HG02852 (cell line): ENCODE results near the gene GIMD1.
A peak's percentile ranks its signal among the peaks of the same experiment; 100 is the strongest.

Source experiments
- ATAC-seq: cut with Tn5 transposase; IDR thresholded peaks from one replicate; pipeline ENCODE4 v1.9.1; 2021; ENCODE audit warnings: mild to moderate bottlenecking, moderate library complexity; ENCODE audit not compliant: unreplicated experiment

Gene GIMD1

DNA sequence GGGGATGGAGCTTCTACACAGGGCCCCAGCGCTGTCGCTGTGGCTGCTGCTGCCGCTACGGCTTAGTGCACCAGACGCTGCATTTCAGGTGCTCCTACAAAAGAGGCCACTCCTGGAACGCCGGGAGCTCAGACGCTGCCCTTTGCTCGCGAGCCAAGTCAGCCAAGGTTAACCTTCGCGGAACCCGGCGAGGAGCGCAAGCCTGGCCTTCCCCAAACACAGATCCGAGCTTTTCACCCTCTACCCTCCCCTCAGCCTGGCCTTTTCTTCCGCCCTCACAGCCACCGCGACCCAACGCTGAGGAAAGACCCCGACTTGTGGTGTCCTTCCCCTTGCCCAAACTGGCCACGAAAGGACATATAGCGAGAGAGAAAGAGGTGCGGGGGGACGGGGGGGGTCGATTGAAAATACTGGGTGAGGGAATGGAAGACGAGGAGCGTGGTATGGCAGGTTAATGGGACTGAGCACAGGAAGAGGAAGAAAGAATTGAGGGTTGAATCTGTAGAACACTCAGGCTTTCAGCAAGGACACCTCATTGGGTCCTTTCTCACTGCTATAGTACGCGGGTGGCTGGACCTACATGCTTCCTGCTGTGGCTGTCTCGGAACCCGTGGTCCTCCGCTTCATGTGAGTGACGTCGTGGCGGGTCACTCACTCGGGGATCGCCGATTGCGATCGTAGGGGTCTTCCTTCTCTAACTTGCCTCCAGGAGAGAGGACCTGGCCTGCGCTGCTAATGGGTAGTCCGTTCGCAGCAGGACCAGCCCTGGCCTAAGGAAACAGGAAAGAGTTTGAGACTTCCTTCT lies 52.4 kb downstream of the GIMD1 start, which contains the start of the genes AIMP1 and TBCK:
Gene AIMP1, plus strand, starts transcription at position 583 of the 805 bp plus-strand sequence. CDS start 8,460 bp downstream, outside the sequence.
Gene TBCK, minus strand, starts transcription at position 242 of the 805 bp plus-strand sequence. CDS start 7,249 bp downstream, outside the sequence.
- peak; percentile 84 for ATAC-seq

- peak; percentile 24 for ATAC-seq
Observed at GRCh38 chr4:106315476-106315967, 53.1 kb downstream of the GIMD1 start.

GRCh38 chr4:106314960-106315359 lies 53.6 kb downstream of the GIMD1 start:
- ATAC-seq = no peak

- ATAC-seq = no peak
Observed at GRCh38 chr4:106312997-106313522, 55.5 kb downstream of the GIMD1 start.

DNA sequence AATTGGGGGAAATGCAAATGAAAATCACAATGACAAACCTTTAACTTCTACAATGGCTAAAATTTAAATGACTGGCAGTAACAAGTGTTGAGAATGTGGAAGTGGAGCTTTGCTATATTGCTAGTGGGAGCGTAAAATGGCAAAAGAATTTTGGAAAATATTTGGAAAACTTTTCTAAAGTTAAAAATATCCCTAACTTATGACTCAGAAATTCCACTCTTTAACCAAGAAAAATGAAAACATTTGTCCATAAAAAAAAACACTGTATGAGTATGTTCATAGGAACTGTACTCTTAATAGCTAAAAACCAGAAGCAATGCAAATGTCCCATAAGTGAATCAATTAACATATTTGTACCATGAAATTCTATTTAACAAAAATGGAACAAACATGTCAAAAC lies 56.2 kb downstream of the GIMD1 start:
- no peak for ATAC-seq
